GM21360 (cell line): ENCODE data around the gene RELN.
"Not testable (repeated sequence)": the region's sequence is repeated elsewhere in the genome, so short reads cannot be mapped to it uniquely, and the experiment has no call there.

Experiments
- ATAC-seq: cut with Tn5 transposase; IDR thresholded peaks from one replicate; pipeline ENCODE4 v1.9.1; 2021; ENCODE audit warnings: mild to moderate bottlenecking, moderate library complexity; ENCODE audit not compliant: unreplicated experiment

Gene RELN

DNA sequence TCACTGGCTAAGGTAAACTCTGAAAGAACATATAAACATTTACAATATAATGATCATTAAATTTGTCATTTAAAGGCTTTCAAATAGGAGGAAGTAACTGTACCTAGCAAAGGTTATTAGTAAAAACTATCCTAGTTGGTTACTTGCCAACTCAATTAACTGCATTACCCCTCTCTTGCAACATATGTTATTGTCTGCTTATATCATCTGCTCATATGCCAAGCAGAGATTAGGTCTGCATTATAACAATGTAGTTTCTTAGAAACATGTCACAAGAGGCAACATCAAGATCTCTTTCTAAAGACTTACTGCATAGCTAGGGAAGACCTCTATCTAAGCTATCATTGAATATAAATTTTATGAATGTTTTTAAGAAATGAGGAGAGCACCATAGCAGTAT is 132.5 kb downstream of the RELN start:
- ATAC-seq = no peak

DNA sequence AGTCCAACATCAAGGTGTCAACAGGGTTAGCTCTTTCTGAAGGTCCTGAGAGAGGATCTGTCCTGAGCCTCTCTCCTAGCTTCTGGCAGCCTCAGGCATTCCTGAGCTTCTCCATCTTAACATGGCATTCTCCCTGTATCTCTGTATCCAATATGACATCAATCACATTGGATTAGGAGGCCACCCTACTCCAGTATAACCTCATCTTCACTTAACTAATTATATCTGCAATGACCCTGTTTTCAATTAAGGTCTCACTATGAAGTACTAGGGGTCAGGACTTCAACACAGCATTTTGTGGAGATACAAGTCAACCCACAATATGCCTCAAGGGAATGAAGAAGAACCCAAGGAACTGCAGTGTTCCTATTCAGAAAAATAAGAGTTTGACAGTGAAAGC is 133.8 kb downstream of the RELN start:
- ATAC-seq = no peak

- ATAC-seq = no peak
Observed at GRCh38 chr7:103854611-103855010, 134.8 kb downstream of the RELN start.

DNA sequence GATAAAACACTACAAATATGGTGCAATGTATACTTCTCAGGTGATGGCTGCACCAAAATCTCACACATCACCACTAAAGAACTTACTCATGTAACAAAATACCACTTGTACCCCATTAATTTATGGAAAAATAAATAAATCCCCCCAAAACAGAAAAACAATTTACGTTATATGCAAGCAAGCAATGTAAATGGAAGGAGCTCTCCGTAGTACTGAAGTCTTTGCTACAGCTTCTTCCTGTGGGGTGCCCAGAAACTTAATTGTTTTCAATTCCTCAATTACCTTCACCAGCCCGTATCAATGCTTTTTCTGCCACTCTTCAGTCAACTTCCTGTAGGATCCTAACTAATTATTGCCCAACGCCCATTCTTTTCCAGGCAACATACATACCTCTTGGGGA is 138.1 kb downstream of the RELN start:
- no peak for ATAC-seq

DNA sequence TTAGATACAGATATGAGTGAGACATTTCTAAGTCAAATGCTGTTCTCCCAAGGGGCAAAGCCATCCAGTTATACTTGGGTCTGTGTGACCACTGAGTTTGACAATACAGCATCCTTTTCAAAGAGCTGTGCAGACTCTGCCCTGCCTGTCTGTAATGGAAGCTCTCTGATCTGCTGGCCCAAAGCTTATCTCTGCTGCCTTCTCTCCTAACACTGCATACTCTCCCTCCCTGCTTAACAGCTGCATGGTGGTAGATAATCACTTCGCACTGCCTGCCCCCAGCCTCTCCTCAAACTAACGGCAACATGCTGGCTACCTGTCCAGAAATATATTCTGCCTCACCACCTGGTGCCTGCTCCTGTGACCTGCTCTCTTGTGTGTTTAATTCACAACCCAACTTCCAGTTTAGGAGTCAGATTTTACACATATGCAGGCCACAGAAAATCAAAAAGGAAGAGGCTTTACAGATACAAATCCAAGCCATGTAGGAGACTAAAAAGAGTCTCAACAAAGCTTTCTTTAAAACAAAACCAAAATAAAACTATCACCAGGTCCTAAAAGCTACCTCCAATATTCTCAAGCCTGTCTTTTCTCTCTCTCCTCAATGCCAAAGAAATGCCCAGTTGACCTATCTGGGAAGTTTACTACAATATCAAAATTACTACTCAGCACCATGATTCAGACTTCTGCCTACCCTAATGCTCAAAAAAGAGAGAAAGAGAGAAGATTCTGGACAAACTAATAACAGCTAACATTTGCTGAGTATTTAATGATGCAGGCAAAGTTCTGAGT is 145.6 kb downstream of the RELN start:
- no peak for ATAC-seq

- no peak for ATAC-seq
Observed at GRCh38 chr7:103833401-103833800, 156.1 kb downstream of the RELN start.

DNA sequence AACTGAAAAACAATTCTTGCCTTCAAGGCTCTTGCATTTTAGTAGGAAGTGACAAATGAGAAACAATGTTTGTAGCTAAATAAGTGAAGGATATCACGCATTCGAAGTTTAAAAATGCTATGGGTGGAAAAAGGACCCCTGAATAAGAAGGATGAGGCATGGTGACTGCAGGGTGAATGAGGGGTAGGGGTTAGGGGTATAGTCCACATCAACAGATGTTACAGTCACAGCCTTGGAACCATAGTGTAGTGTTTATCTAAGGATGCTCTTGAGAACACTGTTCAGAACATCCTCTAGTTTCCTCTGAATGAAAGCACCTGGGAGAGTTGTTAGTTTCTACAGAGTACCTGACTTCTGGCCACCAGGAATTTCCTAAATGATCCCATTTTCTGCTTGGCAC is 157.0 kb downstream of the RELN start:
- ATAC-seq = no peak

- ATAC-seq = no peak
Observed at GRCh38 chr7:103824251-103824650, 165.2 kb downstream of the RELN start.

- no peak for ATAC-seq
Observed at GRCh38 chr7:103823084-103823483, 166.4 kb downstream of the RELN start.

DNA sequence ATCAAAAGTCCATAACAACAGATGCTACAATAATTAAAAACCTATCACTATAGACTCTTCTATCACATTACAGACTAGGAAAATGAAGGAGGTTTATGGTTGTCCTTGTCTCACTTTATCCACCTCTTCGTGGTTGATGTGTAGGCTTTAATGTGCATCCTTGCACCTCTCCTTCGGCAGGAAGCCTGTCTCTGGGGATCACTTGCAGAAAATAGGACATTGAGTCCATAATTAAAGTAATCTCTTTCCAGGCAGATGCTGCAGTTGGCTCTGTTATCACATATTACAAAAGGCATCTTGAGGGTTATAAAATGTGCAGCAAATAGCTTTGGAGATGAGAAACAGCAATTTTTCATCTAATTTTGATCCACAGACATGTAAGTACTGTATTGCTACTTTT is 168.4 kb downstream of the RELN start:
- ATAC-seq = no peak

GRCh38 chr7:103815972-103816371 is 173.5 kb downstream of the RELN start:
- ATAC-seq = not testable (repeated sequence)

GRCh38 chr7:103813970-103814369 is 175.5 kb downstream of the RELN start:
- no peak for ATAC-seq

- ATAC-seq = peak; percentile 96
Observed at GRCh38 chr7:103811997-103812396, 177.5 kb downstream of the RELN start.

- ATAC-seq = no peak
Observed at GRCh38 chr7:103811290-103811689, 178.2 kb downstream of the RELN start.

GRCh38 chr7:103810112-103810744 is 179.2 kb downstream of the RELN start:
- no peak for ATAC-seq

- no peak for ATAC-seq
Observed at GRCh38 chr7:103809229-103809994, 180.0 kb downstream of the RELN start.

DNA sequence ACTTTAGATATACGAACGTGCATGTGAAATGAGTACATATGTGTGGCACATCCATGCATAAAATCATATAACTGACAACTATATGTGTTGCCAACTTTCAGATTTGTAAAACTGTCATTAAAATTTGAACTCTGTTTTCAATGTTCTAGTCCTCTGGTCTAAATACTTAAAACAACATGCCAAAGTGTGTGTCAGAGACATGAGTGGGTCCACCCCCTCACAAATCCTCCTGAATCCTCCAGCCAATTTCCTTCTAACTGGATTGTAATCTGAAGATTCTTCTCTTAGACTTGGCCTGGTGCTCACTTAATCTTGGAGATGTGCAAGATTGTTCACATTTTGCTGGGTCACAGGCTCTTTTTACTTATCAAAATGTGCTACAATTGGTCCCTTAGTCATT is 184.1 kb downstream of the RELN start:
- ATAC-seq = no peak

- no peak for ATAC-seq
Observed at GRCh38 chr7:103803631-103804030, 185.8 kb downstream of the RELN start.

DNA sequence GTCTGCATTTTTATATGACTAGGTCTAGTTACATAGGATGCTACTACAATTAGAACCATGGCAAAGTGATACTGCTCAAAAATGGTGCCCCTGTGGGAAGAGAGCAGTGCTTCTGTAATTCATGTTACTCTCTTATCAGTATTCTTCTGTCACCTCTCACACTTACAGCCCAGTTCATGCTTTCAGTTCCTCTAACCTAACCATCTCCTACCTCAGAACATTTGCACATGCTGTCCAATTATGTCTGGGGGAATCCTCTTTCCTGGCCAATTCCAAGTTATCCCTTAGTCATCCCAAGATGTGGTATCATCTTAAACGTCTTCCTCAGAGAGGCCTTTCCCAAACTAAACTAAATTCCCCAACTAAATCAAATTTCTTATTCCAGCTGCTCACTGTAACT is 190.2 kb downstream of the RELN start:
- no peak for ATAC-seq

DNA sequence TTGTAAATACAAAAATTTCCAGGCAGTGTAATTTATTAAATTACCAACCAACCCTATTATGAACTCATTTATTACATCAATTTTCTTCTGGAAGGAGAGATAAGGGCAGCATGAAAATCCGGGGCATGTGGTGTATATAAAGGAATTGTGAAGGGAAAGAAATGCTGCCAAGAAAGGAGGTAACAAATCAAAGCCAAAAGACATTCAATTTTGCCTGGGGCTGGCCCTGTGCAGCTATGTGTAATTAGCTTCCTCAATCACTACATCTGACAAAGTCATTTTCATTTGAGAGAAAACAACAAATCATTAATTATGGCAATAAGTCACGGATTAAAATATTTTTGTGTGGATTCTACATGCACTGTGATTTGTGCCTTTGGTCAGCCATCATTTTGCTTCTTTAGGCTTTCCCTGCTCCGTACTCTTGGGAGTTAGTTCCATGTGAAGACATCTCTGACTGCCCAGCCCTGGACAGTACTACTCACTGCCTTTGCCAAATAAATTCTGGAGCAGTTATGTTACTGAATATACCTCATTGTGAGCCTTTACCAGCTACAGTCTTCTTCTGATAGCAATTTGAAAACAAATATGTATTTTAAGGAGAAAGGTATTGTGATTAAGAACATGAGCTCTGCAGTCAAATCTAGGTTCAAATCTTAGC is 191.7 kb downstream of the RELN start:
- ATAC-seq = no peak

GRCh38 chr7:103796327-103796962 is 193.0 kb downstream of the RELN start:
- no peak for ATAC-seq
